AG08395 (cell line): ENCODE results near the gene KCNQ1OT1.
A peak's percentile ranks its signal among the peaks of the same experiment; 100 is the strongest.

Source experiments
- DNase-seq: peaks from one replicate; pipeline ENCODE4 v3.0.0; 2012; ENCODE audit warnings: mixed read lengths, low spot score

KCNQ1OT1 gene

DNA sequence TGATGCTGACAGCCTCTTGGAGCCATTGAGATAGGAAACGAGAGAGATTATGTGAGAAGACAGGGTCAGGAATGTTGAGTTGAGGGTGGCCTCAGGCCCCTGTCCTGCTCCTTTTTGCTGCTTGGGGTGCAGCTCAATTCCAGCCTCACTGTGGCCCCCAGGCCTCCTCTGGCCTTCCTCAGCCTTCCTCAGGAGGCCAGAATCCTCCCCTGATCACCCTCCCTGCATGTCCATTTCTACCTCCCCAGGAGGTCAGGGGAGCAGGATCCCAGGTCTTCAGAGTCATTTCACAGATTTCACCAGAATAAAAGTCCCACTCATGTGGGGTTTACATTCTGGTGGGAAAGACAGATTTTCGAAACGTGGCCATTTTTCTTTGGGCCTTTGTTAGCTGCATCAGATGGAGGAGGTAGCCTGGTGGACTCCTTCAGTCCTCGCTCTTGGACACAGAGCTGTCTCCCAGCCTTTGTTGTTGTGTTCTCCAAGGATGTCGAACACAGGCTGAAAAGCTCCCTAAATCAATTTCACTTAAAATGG is 2.2 kb upstream of the KCNQ1OT1 start:
- DNase-seq: no peak

DNA sequence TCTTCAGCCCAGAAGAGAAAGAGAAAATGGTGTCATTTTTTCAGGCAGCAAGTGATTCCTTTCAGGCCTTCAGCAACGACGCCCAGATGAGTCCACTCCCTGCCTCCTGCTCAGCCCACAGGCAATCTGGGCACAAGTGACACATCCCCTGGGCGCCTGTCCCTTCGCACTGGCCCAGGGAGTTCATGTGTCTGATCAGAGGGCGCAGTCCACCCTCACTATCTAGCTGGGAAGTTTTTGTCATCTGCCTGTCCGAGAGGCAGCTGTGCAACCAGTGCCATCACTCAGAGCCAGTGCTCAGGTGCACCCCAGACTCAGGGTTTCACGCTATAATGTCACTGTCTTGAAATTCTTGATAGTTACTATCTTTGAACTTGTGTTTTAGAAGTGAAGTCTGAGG is 1.4 kb upstream of the KCNQ1OT1 start:
- no peak for DNase-seq

DNA sequence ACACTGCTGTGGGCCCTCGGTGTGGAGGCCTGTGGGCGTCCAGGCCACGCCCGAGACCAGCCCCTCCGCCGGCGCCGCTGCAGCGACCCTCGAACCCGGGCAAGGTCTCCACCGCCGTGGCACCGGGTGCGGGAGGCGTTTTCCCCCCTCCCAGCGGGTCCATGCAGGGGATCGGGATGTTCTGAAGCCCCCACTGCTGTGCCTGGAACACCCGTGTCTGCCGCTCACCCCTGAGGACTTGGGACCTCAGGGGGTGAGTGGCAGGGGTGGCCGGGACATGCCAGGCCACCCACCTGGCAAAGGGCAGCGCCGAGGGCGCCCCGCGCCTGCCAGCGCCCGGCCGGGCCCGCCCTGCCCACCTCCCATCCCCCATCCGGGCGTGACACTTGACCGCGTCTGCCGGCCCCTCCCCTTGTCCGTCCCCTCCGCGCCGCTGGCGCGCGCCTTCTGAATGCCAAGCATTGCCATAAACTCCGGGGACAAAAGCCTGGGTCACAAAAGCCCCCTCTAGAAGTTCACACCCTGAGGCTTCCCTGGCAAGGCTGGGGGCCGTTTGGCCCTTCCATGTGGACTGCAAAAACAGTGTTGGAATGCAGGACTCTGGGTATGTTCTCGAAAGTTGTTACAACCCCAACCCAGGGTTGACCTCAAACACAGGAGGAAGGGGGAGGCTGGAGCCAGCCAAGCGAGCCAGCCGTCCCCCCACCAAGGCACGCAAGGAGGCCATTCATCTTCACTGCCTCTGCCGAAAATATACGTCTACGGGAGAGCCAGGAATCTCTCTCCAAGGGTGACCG is 819 bp upstream of the KCNQ1OT1 start:
- DNase-seq: peak; percentile 49

DNA sequence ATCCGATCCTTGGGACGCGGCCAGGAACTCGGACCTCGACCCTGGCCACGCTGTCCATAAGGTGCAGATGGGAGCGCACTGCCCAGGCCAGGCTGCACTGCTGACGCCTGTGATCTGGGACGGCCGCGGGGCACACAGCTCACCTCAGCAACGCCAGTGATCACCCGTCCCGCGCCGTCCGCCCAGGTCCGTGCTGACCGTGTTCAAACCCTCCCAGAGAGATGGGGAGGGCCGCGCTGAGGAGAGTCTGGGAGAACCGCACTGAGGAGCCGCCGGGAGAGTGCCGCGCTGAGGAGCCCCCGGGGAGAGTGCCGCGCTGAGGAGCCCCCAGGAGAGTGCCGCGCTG is 636 bp downstream of the KCNQ1OT1 start:
- no peak for DNase-seq

DNA sequence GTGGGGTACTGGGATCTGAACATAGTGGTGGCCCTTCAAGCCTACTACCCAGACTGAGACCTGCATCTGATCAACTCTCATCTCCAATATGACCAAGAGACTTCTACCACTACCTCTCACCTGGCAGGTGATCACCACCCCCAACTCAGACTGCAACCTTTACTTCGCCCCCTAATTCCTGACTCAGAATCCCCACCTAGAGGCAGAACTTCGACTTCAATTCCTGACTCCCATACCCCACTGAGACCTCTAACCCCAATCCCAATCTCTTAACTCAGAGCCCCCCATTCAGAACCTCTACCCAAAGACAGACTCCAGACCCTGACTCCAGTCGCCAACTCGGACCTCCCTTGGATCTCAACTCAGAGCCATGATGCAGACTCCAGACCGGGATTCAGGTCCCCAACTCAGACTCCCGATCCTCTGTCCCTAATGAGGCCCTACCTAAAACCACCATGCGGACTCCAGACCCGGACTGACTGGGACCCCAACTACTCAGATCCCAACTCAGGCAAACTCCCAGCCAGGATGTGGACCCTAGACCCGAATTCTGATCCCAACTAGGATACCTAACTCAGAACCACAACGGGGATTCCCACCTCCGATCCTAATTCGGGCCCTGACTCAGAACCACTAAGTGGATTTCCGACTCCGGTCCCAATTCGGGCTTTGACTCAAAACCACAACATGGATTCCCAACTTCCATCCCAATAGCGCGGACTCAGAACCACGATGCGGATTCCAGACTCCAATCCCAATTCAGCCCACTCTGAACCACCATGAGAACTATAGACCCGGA is 1.2 kb downstream of the KCNQ1OT1 start:
- no peak for DNase-seq

DNA sequence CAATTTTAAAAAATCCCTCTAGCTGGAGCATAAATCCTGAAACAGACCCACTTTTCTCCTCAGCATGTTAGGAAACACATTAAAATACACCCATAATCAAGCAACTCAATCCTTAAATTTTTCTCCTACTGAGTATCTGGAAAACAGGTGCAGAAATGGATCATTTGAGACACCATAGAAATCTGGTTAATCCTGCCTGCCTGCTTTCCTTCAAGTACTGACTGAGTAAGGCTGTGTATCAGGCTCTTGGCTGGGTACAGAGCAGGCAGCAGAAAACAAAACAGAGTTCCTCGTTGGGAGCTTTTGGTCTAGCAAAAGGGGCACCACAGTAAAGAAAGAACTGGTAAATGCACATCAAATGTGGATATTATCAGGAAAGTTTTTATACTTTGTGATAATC is 1.9 kb downstream of the KCNQ1OT1 start:
- DNase-seq: no peak

DNA sequence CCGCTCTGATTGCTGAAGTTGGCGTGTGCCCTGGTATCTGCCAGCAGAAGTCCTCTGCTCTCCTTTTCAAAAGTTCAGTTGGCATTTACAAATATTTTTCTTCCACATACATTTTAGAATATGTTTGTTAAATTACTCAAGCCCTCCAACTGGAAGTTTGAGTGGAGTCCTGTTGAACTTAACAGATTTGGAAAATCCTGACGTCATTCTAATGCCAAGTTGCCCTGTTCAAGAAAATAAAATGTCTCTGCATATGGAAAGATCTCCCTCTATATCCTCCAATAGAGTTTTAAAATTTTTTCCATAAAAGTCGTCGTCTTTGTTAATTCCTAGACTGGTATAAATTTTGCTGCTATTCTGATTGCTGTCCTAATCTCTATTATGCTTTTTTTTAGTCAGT is 3.3 kb downstream of the KCNQ1OT1 start:
- DNase-seq: no peak

DNA sequence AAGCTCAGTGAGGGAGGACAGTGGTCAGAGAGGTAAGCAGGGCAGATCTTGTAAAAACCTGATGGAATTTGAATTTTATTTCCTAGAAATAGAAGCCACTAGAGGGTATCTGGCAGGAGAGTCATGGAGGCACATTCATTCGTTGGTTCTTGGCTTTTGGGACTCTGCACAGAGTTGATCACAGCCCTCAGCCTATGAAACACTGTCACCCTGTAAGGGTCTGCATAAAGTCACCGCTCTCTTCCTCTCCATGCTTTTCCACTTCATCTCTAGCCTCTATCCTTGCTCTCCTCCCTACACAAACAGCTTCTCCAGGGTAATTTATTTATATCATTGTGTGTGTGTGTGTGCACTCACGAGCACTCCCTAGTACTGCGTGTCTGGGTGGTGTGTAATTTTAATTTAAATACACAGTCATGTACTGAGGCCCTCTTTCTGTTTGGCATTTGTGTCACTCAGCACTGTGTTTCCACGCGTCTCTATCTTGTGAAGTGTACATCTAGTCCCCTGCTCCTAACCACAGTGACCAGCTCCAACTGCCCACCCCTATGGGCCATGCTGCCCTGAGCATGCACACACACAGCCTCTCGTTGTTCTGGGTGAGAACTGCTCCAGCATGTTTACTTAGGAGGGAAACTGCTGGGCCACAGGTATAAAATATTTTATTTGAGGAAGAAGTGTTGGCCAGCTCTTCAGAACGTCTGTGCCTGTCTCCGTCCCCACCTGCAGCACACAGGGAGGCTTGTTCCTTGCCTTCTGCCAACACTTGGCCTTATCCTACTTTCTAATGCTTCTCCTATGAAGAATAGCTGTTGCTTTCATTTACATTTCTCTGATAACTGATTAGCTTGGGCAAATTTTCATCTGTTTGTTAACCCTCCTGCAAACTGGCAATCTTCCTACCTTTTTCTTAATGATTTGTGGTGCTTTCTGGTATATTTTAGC is 4.5 kb downstream of the KCNQ1OT1 start:
- DNase-seq: no peak

DNA sequence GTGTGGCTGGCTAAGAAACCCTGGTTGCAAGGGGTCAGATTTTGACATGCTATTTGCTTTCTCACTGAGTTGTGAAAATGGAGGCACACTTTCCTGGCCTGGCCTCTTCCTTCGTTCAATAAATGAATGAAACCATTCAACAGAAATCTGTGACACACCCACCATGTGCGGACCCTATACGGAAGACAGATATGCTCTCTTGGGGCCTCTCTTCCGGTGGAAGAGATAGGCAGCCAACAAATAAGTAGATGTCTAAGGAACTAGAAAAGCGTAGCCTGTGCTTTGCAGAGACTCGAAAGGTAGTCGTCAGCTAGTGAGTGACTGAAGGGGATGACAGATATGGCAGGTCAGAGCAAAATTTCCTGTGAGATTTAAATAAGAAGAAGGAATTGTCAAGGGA is 5.3 kb downstream of the KCNQ1OT1 start:
- DNase-seq: no peak

DNA sequence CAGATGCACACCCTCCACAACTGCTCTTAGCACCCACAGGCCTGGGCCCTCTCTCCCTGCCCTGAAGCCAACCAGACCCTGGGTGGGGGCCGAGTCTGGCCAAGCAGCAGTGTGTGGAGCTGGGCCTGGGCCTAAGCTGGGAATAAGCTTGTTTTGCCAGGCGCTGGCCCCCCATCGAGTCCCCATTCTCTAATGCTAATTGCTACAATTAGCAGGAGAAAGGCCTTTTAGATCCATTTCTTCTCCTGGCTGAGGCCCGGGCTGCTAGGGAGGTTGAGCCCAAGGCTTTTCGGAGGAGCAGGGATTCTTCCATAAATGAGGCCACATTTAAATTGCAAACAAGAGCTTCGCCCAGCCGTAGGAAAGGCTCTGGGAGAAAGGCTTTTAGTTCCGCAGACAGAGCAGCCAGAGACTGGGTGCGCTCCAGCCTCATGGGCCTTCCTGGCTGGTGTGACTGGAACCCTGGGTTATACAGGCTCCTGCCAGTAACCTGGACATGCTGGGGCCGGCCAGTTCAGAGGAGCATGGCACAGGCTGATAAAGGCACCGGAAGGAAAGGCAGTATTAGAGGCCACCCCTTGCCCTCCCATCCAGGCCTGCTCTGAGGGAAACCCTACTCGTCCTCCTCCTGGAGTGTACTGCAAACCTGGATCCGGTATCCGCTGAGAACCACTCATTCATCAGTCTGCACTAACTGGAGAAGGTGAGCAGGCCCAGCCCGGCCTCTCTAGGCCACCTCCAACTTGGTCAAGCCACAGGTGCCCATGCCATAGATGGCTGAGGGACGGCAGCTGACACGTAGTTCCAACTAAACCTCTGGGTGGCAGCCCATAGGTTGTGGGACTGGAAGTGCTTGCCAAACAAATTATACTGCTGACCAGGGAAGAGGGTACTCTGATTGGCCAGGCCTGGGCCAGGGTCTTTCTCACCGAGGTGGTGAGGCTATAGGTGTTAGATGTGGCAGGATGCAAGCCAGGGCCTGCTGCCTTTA is 6.2 kb downstream of the KCNQ1OT1 start:
- DNase-seq: no peak

DNA sequence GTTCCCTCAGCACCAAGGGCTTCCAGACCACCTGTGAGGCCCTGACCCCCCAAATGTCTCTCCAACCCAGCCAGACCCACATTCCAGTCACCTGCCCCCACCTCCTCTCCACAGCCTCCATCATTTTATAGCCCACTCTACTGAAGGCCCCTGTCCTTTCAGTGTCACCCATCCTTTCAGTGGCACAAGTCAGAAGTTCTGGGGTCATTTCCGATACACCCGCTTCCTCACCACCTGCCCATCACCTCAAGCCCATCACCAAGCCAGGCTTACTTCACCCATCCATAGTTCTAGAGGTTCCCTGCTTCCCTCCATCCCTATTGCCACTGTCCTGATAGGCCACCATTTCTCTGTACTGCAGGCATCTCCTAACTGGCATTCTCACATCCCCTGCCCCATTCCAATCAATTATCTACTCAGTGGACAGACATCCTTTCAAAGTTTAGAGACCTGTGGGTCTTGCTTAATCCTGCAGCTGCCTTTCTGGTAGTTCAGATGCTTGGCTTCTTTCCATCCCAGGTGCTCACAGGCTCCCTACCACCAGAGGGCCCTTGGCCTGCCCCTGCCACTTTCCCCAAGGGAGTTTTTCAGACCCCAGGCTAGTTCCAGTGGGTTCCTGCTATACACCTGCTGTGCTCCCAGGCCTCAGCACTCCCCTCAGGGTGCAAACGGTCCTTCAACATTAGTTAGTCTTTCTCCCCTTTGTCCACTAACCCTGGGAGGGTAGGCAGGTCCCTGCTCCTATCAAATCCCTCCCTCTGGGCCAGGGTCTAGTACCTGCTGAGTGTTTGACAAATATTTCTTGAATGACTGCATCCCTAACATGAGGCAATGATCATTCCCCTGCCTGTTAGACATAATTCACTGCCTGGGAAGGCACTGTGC is 7.6 kb downstream of the KCNQ1OT1 start:
- DNase-seq: no peak

DNA sequence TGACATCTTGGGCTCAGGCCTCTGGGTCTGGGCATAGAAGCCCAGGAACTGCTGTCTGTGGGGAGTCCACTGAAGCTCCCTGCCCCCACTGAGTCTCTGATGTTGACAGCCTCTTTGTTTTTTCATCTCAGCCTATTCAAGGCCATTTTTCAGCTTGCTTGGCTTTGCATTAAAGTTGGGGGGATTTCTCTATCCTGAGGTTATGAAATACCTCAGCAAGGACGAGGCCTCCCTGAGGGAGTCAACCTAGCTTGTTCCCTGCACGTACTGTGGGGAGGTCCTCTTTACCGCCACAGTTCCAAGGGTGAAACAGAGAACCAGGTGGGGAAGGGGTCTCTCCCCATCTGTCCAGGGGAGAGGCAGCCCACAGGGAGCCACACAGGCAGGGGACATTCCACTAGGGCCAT is 8.4 kb downstream of the KCNQ1OT1 start:
- no peak for DNase-seq

DNA sequence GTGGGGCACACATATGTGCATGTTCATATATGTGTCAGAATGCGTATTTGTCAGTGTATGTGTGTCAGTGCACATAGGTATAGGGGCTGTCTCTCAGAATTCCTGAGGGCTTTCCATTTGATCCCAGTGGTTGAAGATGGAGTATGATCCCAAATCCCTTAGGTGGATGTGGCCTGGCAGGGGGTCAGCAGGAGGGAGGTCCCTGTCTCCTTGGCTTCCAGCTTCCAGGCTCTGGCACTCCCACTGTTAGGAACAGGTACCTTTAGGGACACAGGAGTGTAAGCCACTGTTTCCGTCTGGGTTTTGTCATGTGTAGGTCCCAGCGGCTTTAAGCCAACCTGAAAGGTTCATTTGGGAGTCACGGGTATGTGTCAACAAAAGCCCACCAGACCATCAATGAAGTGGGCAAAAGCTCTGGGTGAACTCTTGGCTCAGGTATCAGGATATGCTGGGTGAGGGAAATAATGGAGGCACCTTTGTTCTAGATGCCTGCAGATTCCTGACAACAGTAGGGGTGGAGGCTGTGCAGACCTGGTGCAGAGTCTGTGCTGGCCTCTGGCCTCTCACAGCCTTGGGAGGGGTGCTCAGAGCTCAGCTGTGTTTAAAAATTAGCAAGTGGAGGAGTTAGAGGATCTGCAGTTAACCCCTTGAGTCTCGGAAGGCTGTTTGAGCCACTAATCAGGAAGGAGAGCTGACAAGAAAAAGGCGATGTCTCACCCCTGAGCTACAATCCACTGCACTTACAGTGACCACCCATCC is 9.0 kb downstream of the KCNQ1OT1 start:
- no peak for DNase-seq

DNA sequence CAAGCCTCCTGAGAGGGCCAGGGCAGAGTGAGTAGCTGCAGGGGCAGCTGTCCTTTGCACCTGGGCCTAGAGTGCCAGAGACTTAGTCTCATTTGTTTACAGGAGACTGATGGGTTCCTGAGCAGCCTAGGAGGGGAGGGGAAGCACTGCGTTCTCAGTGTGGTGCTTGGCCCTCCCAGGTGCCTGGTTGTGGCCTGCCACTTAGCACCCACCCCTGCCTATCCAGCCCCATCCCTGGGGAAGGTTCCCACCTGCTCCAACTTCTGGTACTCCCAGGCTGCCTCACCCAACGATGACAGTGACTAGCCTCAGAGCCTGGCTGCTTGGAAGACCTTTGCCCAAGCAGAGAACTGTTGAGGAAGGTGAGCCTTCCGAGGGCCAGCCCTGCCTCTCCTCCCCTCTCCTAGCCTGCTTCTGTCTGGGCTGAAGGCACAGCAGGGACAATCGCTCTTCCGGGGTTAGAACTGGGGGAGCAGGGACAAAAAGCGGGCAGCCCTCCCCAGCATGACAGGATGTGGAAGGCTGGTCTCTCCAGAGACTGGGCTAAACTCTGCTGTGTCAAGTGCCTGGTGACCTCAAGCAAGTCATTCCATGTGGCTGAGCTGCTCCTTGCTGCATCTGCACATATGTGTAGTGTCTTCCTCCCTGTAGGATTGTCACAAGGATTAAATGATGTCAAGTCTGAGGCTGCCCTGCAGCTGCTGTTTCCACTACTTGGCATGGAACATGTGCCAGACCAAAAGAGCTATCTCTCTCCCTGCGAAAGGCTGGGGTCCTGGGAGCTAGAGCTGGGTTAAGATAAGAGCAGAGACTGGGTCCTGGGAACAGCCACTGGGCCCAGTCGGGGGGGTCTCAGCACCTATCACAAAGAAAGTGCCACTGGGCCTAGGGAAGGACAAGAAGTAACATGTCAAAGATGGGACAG is 9.9 kb downstream of the KCNQ1OT1 start:
- DNase-seq: no peak

DNA sequence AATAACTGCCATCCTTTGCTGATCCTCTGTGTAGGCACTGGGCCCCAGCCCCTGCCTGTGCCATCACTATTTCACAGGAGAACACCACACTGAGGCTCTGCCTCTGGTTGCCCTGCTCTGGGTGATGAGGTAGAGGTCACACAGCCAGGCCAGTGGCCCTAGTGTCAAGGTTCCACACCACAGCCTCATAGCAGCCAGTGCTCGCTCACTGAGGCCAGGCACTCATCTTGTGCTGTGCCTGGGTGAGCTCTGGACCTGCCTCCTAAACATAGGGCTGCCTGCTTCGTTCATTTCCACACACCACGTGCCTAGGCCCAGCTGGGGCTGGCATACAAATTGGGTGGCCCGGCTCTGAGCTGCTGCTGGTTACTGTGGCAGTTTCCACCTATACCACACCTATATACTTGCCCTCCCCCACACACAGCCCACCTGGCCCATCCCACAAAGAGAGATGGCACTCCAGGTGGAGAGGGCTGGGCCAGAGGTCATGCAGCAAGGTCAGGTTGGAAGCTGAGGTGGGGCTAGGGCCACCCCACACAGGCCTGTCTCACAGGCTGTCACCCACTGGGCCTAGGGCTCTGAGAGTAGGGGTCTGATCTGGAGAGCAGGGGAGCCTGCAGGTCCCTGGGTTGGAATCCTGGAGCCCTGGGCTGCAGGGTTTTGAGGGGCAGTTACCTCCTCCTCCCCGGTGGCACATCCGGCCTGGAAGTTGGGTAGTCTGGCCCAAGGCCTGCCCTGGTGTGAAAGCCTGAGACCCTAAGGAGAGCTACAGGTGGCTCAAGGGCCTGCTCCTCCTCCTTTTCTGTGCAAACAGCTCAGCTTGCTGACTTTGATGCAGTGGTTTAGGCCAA is 11.2 kb downstream of the KCNQ1OT1 start:
- DNase-seq: no peak

DNA sequence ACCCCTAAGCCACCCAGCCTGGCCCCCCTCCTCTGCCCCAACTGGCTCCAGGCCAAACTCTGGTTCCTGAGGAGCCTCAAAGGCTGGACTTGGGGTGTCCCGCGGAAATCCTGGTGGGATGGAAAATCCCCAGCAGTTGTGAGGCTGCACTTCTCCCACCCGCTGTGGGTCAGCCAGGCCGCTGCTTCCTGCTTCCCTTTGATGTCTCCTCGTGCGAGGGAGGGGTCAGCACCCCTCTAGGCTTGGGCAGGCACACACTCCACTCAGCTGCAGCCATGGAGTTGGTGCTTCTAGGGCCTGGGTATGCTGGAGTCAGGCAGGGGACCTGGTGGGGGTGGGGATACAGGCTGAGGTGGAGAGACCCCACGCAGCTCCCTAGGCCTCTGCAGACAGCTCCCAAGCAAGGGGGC is 12.0 kb downstream of the KCNQ1OT1 start:
- no peak for DNase-seq

DNA sequence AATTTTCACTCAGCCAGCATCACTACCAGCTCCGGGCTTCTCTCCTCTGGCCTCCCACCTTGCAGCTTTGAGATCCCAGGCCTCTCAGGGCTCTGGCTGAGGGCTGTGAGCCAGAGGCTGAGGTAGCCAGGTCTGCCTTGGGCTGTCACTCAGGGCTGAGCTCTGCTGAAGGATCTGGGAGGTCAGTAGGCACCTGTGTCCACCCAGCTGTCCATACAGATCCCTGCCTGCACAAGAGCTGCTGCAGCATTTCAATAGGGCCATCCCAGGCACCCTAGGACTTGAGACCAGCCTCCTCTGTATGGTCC is 12.6 kb downstream of the KCNQ1OT1 start:
- DNase-seq: no peak
